HG03571 (cell line): ENCODE data around the gene CACNA1I.
A peak's percentile ranks its signal among the peaks of the same experiment; 100 is the strongest.
"Not testable (repeated sequence)": the region's sequence is repeated elsewhere in the genome, so short reads cannot be mapped to it uniquely, and the experiment has no call there.

Source experiments
- ATAC-seq: cut with Tn5 transposase; IDR thresholded peaks from one replicate; pipeline ENCODE4 v1.9.1; 2021; ENCODE audit not compliant: unreplicated experiment

Gene CACNA1I

DNA sequence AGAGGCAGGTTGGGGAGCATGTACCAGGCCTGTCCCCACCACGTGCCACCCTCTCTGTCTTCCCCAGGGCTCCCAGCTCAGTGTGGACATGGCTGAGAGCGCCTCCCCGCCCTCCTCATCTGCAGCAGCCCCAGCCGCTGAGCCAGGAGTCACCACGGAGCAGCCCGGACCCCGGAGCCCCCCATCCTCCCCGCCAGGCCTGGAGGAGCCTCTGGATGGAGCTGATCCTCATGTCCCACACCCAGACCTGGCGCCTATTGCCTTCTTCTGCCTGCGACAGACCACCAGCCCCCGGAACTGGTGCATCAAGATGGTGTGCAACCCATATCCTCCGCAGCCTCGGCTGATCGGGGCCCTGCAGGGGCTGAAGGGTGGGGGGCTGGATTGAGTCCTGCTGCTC lies at the start of gene CACNA1I:
Gene CACNA1I, plus strand, starts transcription at position 89 of the 400 bp plus-strand sequence. Its CDS starts 0 bp downstream, at position 89.
- ATAC-seq = no peak

- peak; percentile 13 for ATAC-seq
Measured at GRCh38 chr22:39521106-39521885, 49.3 kb upstream of the CACNA1I start.

DNA sequence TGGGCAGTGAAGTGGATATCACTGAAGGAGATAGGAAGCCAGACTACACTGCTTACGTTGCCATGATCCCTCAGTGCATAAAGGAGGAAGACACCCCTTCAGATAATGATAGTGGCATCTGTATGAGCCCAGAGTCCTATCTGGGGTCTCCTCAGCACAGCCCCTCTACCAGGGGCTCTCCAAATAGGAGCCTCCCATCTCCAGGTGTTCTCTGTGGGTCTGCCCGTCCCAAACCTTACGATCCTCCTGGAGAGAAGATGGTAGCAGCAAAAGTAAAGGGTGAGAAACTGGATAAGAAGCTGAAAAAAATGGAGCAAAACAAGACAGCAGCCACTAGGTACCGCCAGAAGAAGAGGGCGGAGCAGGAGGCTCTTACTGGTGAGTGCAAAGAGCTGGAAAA lies 48.5 kb upstream of the CACNA1I start:
- not testable (repeated sequence) for ATAC-seq

GRCh38 chr22:39522567-39523300 lies 47.8 kb upstream of the CACNA1I start:
- no peak for ATAC-seq

DNA sequence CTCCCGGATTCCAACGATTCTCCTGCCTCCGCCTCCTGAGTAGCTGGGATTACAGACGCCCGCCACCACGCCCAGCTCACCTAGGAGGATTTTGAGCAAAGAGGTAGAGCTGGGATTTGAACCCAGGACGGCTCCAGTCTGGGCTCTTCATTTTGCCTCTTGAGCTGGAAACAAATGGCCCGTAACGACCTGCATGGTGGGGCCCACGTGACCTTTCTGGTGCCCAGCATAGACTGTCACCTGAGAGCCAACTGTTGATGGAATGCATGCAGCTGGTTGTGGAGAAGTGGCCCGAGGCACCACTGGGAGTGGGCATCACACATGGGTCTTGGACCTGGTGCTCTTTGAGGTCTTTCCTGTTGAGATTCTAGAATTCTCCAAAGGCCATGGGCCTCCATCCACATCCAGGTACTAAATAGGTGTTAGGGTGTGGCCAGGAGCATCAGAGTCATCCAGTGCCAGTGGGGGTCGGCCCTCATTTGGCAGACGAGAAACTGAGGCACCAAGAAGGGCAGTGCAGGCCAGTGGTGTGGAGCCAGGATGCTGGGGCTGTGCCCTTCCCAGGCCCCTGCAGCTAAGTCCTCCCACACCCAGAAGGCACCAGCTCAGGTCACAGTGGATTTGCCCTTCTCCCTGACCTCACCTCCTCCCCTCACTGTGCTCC lies 46.3 kb upstream of the CACNA1I start:
- ATAC-seq = no peak

DNA sequence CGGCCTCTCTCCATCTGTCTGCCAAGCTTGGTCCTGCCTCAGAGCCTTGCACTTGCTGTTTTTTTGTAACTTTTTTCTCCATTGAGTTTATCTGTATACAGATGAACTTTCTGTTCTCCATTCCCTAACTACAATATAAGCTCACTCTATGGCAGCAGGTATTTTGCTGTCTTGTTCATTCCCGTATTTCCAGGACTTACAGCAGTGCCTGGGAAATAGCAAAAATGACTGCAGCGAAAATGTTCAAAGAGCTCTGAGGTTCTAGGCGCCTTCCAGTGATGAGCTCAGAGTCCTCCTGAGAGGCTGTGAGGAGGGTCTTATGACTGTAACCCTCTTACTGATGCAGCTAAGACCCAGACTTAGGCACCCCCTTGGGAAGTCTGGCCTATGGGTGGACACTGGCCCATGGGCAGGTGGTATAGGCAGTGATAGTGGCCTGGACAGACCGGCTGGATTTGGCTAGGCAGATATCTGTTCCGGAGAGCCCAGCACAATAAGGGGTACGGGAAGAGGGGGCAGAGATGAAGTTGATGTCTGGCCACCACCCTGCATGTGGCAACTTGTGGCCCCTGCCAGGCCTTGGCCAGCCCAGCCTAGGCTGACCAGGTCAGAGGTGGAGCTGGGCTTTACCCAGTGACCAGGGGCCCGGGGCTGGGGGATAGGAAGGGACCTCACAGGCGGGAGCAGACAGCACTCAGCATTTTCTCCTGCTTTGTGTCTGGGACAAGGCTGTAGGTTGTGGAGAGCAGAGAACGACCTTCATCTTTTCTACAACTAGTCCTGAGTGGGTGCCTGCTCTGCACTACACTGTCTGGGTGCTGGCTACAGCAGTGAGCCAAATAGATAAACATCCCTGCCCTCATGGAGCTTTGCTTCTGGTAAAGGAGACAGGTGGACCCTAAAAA lies 45.5 kb upstream of the CACNA1I start:
- no peak for ATAC-seq

- no peak for ATAC-seq
Measured at GRCh38 chr22:39525658-39525975, 44.9 kb upstream of the CACNA1I start.

- ATAC-seq = no peak
Measured at GRCh38 chr22:39526736-39527171, 43.8 kb upstream of the CACNA1I start.

- no peak for ATAC-seq
Measured at GRCh38 chr22:39527481-39527961, 43.0 kb upstream of the CACNA1I start.

- ATAC-seq = no peak
Measured at GRCh38 chr22:39528080-39528661, 42.4 kb upstream of the CACNA1I start.

- peak; percentile 32 for ATAC-seq
Measured at GRCh38 chr22:39528681-39529486, 41.7 kb upstream of the CACNA1I start.

GRCh38 chr22:39529487-39529851 lies 41.1 kb upstream of the CACNA1I start:
- ATAC-seq = no peak

DNA sequence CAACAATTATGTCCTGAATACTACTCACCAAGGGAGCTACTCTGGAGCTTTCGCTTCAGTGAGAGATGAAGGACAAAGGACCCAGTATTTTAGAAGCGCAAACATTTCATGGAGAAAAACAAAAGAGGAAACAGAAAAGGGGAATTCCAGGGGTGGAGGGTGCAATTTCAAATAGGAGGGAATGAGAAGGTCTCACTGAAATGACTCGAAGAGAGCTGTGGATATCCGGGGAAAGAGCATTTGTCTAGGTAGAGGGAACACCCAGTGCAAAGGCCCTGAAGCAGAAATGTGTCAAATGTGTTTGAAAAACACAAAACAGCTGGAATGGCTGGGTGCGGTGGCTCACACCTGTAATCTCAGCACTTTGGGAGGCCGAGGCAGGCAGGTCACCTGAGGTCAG lies 40.4 kb upstream of the CACNA1I start:
- ATAC-seq = no peak

GRCh38 chr22:39530692-39531331 lies 39.7 kb upstream of the CACNA1I start:
- ATAC-seq = no peak

DNA sequence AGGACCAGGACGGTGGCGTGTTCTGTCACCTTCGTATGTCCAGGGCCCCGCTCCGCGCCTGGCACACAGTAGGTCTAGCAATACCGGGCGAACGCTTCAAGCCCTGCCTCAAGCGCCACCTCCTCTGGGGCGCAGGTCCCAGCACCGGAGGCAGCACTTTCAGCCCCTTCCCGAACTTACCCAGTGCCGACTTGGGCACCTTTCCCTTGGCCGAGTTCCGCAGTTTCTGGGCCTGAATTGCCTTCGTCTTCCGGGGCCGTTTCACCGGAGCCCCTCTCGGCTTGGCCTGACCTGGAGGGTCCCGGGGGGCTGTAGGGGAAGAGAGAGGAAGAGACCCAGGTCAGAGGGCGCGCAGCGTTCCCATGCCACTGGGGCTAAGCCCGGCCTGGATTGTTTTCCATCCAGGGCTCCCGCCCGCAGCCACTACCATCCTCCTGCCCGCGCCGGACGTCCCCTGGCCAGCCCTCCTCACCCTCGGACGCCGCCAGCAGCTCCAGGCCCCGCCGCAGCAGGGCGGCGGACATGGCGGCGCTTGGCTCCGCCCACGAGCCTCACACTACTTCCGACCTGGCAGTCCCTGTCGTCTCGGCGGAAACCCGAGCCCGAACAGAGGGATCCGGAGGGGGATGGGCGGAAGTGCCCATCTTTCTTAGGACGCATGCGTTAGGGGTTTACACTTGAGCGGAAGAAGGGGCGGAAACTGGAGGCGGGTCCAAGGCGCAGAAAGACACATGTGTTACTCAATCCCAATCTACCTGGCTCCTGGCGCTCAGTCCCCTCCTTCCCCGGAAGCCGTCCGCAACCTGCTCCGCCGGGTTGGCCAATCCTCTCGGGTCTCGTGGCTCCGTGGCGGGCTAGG lies 38.1 kb upstream of the CACNA1I start, which contains the start of gene RPS19BP1:
Gene RPS19BP1, minus strand, starts transcription at position 534 of the 859 bp plus-strand sequence. Its CDS starts 10 bp downstream, at position 524.
- peak; percentile 59 for ATAC-seq

GRCh38 chr22:39534092-39534506 lies 36.5 kb upstream of the CACNA1I start:
- ATAC-seq = no peak

GRCh38 chr22:39534591-39535356 lies 35.8 kb upstream of the CACNA1I start:
- ATAC-seq = no peak
